GM23338 (cell line): ENCODE measurements around the gene FRMD4A. TPM values are rescaled to one million over a fixed set of nuclear protein-coding genes. Genes with fewer than 3 reads are reported as not detected.

Experiments used
- ATAC-seq: fragments of 200-7000 bp; cut with Tn5 transposase; 3 replicates; pipeline ENCODE4 v1.9.1; 2020
- DNase-seq: peaks from one replicate; pipeline ENCODE4 v3.0.0-alpha.2; 2015; ENCODE audit warnings: low spot score
- H2AFZ ChIP-seq: fragments of 200-600 bp; sonication (generic); 2 replicates; pipeline ENCODE4 v1.8.0; 2016; ENCODE audit warnings: antibody characterized with exemption, mild to moderate bottlenecking, moderate library complexity
- H3F3A ChIP-seq: fragments of 200-600 bp; sonication (generic); replicated peaks from 2 replicates; pipeline ENCODE4 v1.8.0; 2017; ENCODE audit warnings: antibody characterized with exemption, mixed run types, low read depth
- H3K27ac ChIP-seq: fragments of 200-600 bp; sonication (generic); 2 replicates; pipeline ENCODE4 v1.6.1; 2016; ENCODE audit warnings: low read depth
- H3K27me3 ChIP-seq: fragments of 200-600 bp; sonication (generic); 2 replicates; pipeline ENCODE4 v1.8.0; 2016; ENCODE audit warnings: mild to moderate bottlenecking, mixed run types, moderate library complexity; ENCODE audit not compliant: insufficient read depth
- H3K36me3 ChIP-seq: fragments of 200-600 bp; sonication (generic); 2 replicates; pipeline ENCODE4 v1.8.0; 2016; ENCODE audit warnings: mild to moderate bottlenecking; ENCODE audit not compliant: insufficient read depth
- H3K4me1 ChIP-seq: fragments of 200-600 bp; sonication (generic); 2 replicates; pipeline ENCODE4 v1.8.0; 2016; ENCODE audit warnings: mild to moderate bottlenecking, moderate library complexity; ENCODE audit not compliant: insufficient read depth
- H3K4me2 ChIP-seq: fragments of 200-600 bp; sonication (generic); 2 replicates; pipeline ENCODE4 v1.7.1; 2017; ENCODE audit warnings: mixed run types
- H3K4me3 ChIP-seq: fragments of 200-600 bp; sonication (generic); 2 replicates; pipeline ENCODE4 v1.6.1; 2016; ENCODE audit warnings: mixed run types
- H3K79me2 ChIP-seq: fragments of 200-600 bp; sonication (generic); replicated peaks from 2 replicates; pipeline ENCODE4 v1.8.0; 2017; ENCODE audit warnings: mild to moderate bottlenecking; ENCODE audit not compliant: insufficient read depth
- H3K9me2 ChIP-seq: fragments of 200-600 bp; sonication (generic); 2 replicates; pipeline ENCODE4 v1.8.0; 2017; ENCODE audit not compliant: insufficient read depth
- H4K20me1 ChIP-seq: fragments of 200-600 bp; sonication (generic); replicated peaks from 2 replicates; pipeline ENCODE4 v1.8.0; 2017; ENCODE audit warnings: mild to moderate bottlenecking; ENCODE audit not compliant: insufficient read depth
- H3K27ac Mint-ChIP-seq: 2 replicates; pipeline ENCODE4 v1.8.0; 2020; ENCODE audit warnings: inconsistent platforms, mild to moderate bottlenecking, moderate library complexity, mixed read lengths
- H3K27me3 Mint-ChIP-seq: 3 replicates; pipeline ENCODE4 v1.8.0; 2022; ENCODE audit warnings: low read depth, mild to moderate bottlenecking, moderate library complexity, mixed read lengths, inconsistent platforms; ENCODE audit not compliant: insufficient read depth, poor library complexity
- H3K36me3 Mint-ChIP-seq: 3 replicates; pipeline ENCODE4 v1.8.0; 2021; ENCODE audit warnings: low read depth, mild to moderate bottlenecking, inconsistent platforms, moderate library complexity, mixed read lengths
- H3K4me1 Mint-ChIP-seq: 3 replicates; pipeline ENCODE4 v1.8.0; 2020; ENCODE audit warnings: mild to moderate bottlenecking, inconsistent platforms, mixed read lengths
- H3K4me3 Mint-ChIP-seq: 3 replicates; pipeline ENCODE4 v1.8.0; 2021; ENCODE audit warnings: moderate library complexity, mild to moderate bottlenecking, inconsistent platforms, mixed read lengths
- H3K9me3 Mint-ChIP-seq: 3 replicates; pipeline ENCODE4 v1.8.0; 2020; ENCODE audit warnings: moderate library complexity, mild to moderate bottlenecking, inconsistent platforms, mixed read lengths
- CREB1 ChIP-seq: fragments of 250-450 bp; sonication (Bioruptor Pico); IDR thresholded peaks from 2 replicates; pipeline ENCODE4 v1.5.0; 2020; ENCODE audit warnings: low read depth, mild to moderate bottlenecking, moderate library complexity
- EZH2 ChIP-seq: fragments of 200-600 bp; sonication (generic); IDR thresholded peaks from one replicate; pipeline ENCODE4 v1.8.0; 2017; ENCODE audit warnings: antibody characterized with exemption, mild to moderate bottlenecking, low read depth; ENCODE audit not compliant: unreplicated experiment
- JUNB ChIP-seq: IDR thresholded peaks from one replicate; pipeline ENCODE4 v1.6.1; 2016; ENCODE audit warnings: antibody characterized with exemption; ENCODE audit not compliant: unreplicated experiment
- NANOG ChIP-seq: IDR thresholded peaks from 2 replicates; pipeline ENCODE4 v1.6.1; 2016; ENCODE audit warnings: antibody characterized with exemption, borderline replicate concordance
- POLR2AphosphoS5 ChIP-seq: IDR thresholded peaks from 2 replicates; pipeline ENCODE4 v1.6.1; 2016; ENCODE audit warnings: antibody characterized with exemption, low read depth
- STAT1 ChIP-seq: IDR thresholded peaks from one replicate; pipeline ENCODE4 v1.6.1; 2016; ENCODE audit warnings: antibody characterized with exemption; ENCODE audit not compliant: unreplicated experiment
- ZNF114 ChIP-seq: fragments of 250-450 bp; sonication (Bioruptor Pico); IDR thresholded peaks from 2 replicates; pipeline ENCODE4 v1.5.0; 2020; ENCODE audit warnings: mild to moderate bottlenecking, moderate library complexity
- ZNF331 ChIP-seq: fragments of 250-450 bp; sonication (Bioruptor Pico); IDR thresholded peaks from 2 replicates; pipeline ENCODE4 v1.5.0; 2020; ENCODE audit warnings: low read depth, mild to moderate bottlenecking, moderate library complexity
- polyA plus RNA-seq: library from polyadenylated mRNA; unstranded; fragments of >200 nt; fragmentation: Nextera tagmentation; extraction: Ambion mirVana; gene quantifications from 2 replicates; pipeline ENCODE4 v1.2.1, GENCODE V29; 2016
- total RNA-seq: library from RNA; depleted of rRNA; stranded (reverse); fragments of >200 nt; shearing (Covaris generic); gene quantifications from 2 replicates; pipeline ENCODE4 v1.2.3, GENCODE V29; 2014
- TF ChIP-seq, protein P1 (sequence below), 2 experiments: fragments of 200-600 bp in 1 of 2; sonication (generic) in 1 of 2; conservative IDR thresholded peaks; 2 replicates each; pipeline versions ENCODE4 v1.5.1 to v1.6.1; 2016 to 2017; ENCODE audit warnings: antibody characterized with exemption in 2 of 2, low read depth in 2 of 2, mild to moderate bottlenecking in 2 of 2, moderate library complexity in 1 of 2
- TF ChIP-seq, protein P2 (sequence below): IDR thresholded peaks from 2 replicates; pipeline ENCODE4 v1.6.1; 2016; ENCODE audit warnings: antibody characterized with exemption

The FRMD4A gene
- total and polyA plus RNA-seq, 2 experiments from 2014 or later: 14.0 to 20.1 TPM

DNA sequence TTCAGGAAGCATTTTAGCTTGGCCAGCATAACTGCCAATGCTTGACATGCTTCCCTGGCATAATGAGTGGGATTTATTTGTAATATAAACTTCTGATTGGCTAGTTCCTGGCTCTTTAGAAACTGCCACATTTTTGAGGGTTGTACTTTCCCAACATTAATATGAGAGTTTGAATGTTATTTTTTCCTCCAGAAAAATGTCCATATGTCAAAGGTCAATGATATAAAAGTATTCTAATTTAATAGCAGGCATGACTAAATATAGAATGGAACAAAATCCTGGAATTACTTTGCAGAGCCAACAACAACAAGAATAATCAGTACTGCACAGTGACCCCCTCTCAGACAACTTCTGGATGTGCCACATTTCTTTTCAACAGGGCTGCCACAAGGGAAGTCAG, 391.3 kb downstream of the FRMD4A start (continued):
- TF ChIP-seq, protein P1, sequence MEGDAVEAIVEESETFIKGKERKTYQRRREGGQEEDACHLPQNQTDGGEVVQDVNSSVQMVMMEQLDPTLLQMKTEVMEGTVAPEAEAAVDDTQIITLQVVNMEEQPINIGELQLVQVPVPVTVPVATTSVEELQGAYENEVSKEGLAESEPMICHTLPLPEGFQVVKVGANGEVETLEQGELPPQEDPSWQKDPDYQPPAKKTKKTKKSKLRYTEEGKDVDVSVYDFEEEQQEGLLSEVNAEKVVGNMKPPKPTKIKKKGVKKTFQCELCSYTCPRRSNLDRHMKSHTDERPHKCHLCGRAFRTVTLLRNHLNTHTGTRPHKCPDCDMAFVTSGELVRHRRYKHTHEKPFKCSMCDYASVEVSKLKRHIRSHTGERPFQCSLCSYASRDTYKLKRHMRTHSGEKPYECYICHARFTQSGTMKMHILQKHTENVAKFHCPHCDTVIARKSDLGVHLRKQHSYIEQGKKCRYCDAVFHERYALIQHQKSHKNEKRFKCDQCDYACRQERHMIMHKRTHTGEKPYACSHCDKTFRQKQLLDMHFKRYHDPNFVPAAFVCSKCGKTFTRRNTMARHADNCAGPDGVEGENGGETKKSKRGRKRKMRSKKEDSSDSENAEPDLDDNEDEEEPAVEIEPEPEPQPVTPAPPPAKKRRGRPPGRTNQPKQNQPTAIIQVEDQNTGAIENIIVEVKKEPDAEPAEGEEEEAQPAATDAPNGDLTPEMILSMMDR (conservative IDR thresholded peaks at IDR 0.05; ENCODE audit: low read depth in 2 of 2): no peak
- TF ChIP-seq JUNB: no peak
- no peak for TF ChIP-seq ZNF331 (CRISPR knock-in tag)
- no peak for TF ChIP-seq POLR2AphosphoS5
- no peak for TF ChIP-seq STAT1
- TF ChIP-seq, protein P2, sequence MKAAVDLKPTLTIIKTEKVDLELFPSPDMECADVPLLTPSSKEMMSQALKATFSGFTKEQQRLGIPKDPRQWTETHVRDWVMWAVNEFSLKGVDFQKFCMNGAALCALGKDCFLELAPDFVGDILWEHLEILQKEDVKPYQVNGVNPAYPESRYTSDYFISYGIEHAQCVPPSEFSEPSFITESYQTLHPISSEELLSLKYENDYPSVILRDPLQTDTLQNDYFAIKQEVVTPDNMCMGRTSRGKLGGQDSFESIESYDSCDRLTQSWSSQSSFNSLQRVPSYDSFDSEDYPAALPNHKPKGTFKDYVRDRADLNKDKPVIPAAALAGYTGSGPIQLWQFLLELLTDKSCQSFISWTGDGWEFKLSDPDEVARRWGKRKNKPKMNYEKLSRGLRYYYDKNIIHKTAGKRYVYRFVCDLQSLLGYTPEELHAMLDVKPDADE: no peak
- TF ChIP-seq EZH2: no peak
- TF ChIP-seq NANOG: no peak

DNA sequence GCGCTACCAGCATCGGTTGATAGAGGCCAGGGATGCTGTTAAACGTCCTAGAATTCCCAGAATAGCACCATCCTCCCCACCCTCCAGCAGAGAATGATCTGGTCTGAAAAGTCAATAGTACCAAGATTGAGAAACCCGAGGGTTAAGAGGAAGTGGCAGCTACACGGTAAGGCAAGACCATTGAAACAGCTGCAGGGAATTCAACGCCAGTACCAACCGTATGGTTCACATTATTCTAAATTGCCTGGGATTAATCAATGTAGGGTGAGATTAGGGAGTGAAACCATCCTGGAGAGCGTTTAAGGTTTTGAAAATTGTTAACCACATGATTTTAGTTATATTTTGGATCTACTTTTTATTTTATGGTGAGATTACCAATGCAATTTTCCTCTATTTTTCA, 391.8 kb downstream of the FRMD4A start:
- Mint-ChIP-seq H3K4me1 (peaks cover 10% of the 10 kb centered on the region), H3K27me3 (peaks cover 4% of the 10 kb centered on the region), H3K4me3 (no peak overlapping the region), H3K9me3 (peaks cover 13% of the 10 kb centered on the region), H3K36me3 (peaks cover 5% of the 10 kb centered on the region), H3K27ac (no peak overlapping the region)
- H4K20me1 ChIP-seq: no peaks in the 10 kb centered on the region
- H3K4me1 ChIP-seq: peaks cover 4% of the 10 kb centered on the region; the same call in 1 of the 2 replicates
- TF ChIP-seq POLR2AphosphoS5: no peak
- TF ChIP-seq CREB1: no peak
- TF ChIP-seq, protein P1 (conservative IDR thresholded peaks at IDR 0.05; ENCODE audit: low read depth in 2 of 2): no peak
- TF ChIP-seq ZNF114 (CRISPR knock-in tag): no peak
- TF ChIP-seq, protein P2: no peak
- no peak for TF ChIP-seq STAT1
- TF ChIP-seq NANOG: no peak
- H3K36me3 ChIP-seq: no peaks in the 10 kb centered on the region
- no peak overlapping the region for H3K4me3 ChIP-seq
- no peak overlapping the region for H3K4me2 ChIP-seq
- H3K9me2 ChIP-seq: no peaks in the 10 kb centered on the region
- no peaks in the 10 kb centered on the region for H3F3A ChIP-seq
- H3K27me3 ChIP-seq: no peaks in the 10 kb centered on the region
- ATAC-seq: no peak
- H3K79me2 ChIP-seq: no peaks in the 10 kb centered on the region
- DNase-seq: no peak
- H2AFZ ChIP-seq: no peak overlapping the region
- H3K27ac ChIP-seq: no peak overlapping the region
